HepG2 (cell line): ENCODE measurements around the gene EGFL8. TPM values are rescaled to one million over a fixed set of nuclear protein-coding genes. Genes with fewer than 3 reads are reported as not detected.

Experiments
- AKNA ChIP-seq: sonication (generic); formaldehyde crosslinking; IDR thresholded peaks from 2 replicates; pipeline ENCODE4 v1.4.0; 2020; ENCODE audit warnings: missing genetic modification reagents, borderline replicate concordance
- GATAD2A ChIP-seq: IDR thresholded peaks from 2 replicates; pipeline ENCODE4 v1.6.1; 2016
- HES4 ChIP-seq: sonication (generic); formaldehyde crosslinking; IDR thresholded peaks from 2 replicates; pipeline ENCODE4 v1.9.0; 2021; ENCODE audit warnings: mild to moderate bottlenecking, missing genetic modification reagents, borderline replicate concordance
- HIVEP1 ChIP-seq: sonication (generic); formaldehyde crosslinking; IDR thresholded peaks from 2 replicates; pipeline ENCODE4 v1.4.0; 2020; ENCODE audit warnings: mild to moderate bottlenecking, missing genetic modification reagents
- HMG20A ChIP-seq: IDR thresholded peaks from 2 replicates; pipeline ENCODE4 v1.6.1; 2016; ENCODE audit warnings: borderline replicate concordance
- HMG20B ChIP-seq: conservative IDR thresholded peaks from 2 replicates; pipeline ENCODE4 v1.6.1; 2016; ENCODE audit warnings: missing genetic modification reagents, missing compliant biosample characterization
- HNF4G ChIP-seq, 2 experiments: sonication (generic) in 1 of 2; formaldehyde crosslinking in 1 of 2; IDR thresholded peaks; 2 replicates each; pipeline versions ENCODE4 v1.4.0 to v1.6.1; 2011 to 2020; ENCODE audit warnings: borderline replicate concordance in 2 of 2, low read depth in 2 of 2, mild to moderate bottlenecking in 2 of 2, low read length in 1 of 2, missing genetic modification reagents in 1 of 2, moderate library complexity in 1 of 2
- KDM3A ChIP-seq: IDR thresholded peaks from 2 replicates; pipeline ENCODE4 v1.6.1; 2018; ENCODE audit warnings: low read depth, missing compliant biosample characterization
- KLF6 ChIP-seq: IDR thresholded peaks from 2 replicates; pipeline ENCODE4 v1.8.0; 2016; ENCODE audit warnings: missing biosample characterization, missing genetic modification reagents
- NFIB ChIP-seq: sonication (generic); formaldehyde crosslinking; IDR thresholded peaks from 2 replicates; pipeline ENCODE4 v1.9.0; 2021; ENCODE audit warnings: missing genetic modification reagents, mild to moderate bottlenecking, borderline replicate concordance
- NFIC ChIP-seq: IDR thresholded peaks from 2 replicates; pipeline ENCODE4 v1.6.1; 2012; ENCODE audit warnings: mild to moderate bottlenecking, low read length, inconsistent platforms
- POLR2A ChIP-seq, 2 experiments: IDR thresholded peaks; 2 replicates each; pipeline ENCODE4 v1.6.1; 2011; ENCODE audit warnings: low read depth in 2 of 2, low read length in 2 of 2, mild to moderate bottlenecking in 1 of 2, moderate library complexity in 1 of 2; ENCODE audit not compliant: insufficient read depth in 1 of 2
- RFXAP ChIP-seq: sonication (generic); formaldehyde crosslinking; IDR thresholded peaks from 2 replicates; pipeline ENCODE4 v1.4.0; 2020; ENCODE audit warnings: missing genetic modification reagents, borderline replicate concordance
- SAFB2 ChIP-seq: sonication (generic); formaldehyde crosslinking; IDR thresholded peaks from 2 replicates; pipeline ENCODE4 v1.5.1; 2020; ENCODE audit warnings: missing genetic modification reagents, low read depth, mild to moderate bottlenecking, borderline replicate concordance
- SALL1 ChIP-seq: sonication (generic); formaldehyde crosslinking; IDR thresholded peaks from 2 replicates; pipeline ENCODE4 v1.8.0; 2022; ENCODE audit warnings: mild to moderate bottlenecking, missing genetic modification reagents
- TAF15 ChIP-seq: fragments of 200-400 bp; formaldehyde crosslinking; IDR thresholded peaks from one replicate; pipeline ENCODE4 v1.6.1; 2018; ENCODE audit warnings: mild to moderate bottlenecking, low read depth, low read length; ENCODE audit not compliant: poor library complexity, severe bottlenecking
- TFE3 ChIP-seq: IDR thresholded peaks from 2 replicates; pipeline ENCODE4 v1.6.1; 2016
- TSC22D2 ChIP-seq: sonication (generic); formaldehyde crosslinking; IDR thresholded peaks from 2 replicates; pipeline ENCODE4 v1.5.1; 2020; ENCODE audit warnings: missing genetic modification reagents, mild to moderate bottlenecking, borderline replicate concordance
- ZNF12 ChIP-seq: sonication (generic); formaldehyde crosslinking; IDR thresholded peaks from 2 replicates; pipeline ENCODE4 v1.5.0; 2020; ENCODE audit warnings: missing genetic modification reagents
- ZNF230 ChIP-seq: sonication (generic); formaldehyde crosslinking; IDR thresholded peaks from 2 replicates; pipeline ENCODE4 v1.4.0; 2020; ENCODE audit warnings: mild to moderate bottlenecking, missing genetic modification reagents
- ZNF644 ChIP-seq: IDR thresholded peaks from 2 replicates; pipeline ENCODE4 v1.6.1; 2016; ENCODE audit warnings: low read depth
- ZNF670 ChIP-seq: sonication (generic); formaldehyde crosslinking; IDR thresholded peaks from 2 replicates; pipeline ENCODE4 v1.8.0; 2022; ENCODE audit warnings: mild to moderate bottlenecking, missing genetic modification reagents, borderline replicate concordance
- ZSCAN29 ChIP-seq: sonication (generic); formaldehyde crosslinking; conservative IDR thresholded peaks from 2 replicates; pipeline ENCODE4 v1.4.0; 2020; ENCODE audit warnings: mild to moderate bottlenecking, missing genetic modification reagents
- polyA plus RNA-seq, 8 experiments: library from polyadenylated mRNA; depleted of rRNA in 3 of 8; stranded (reverse) in 7 of 8; unstranded in 1 of 8; fragments of >200 nt; fragmentation: Illumina TruSeq in 4 of 8; extraction: Trizol in 4 of 8; gene quantifications; 2 replicates each; pipeline versions ENCODE4 v1.2.1 to v1.2.3, GENCODE V29; 2011 to 2016; ENCODE audit warnings: low read depth in 4 of 8, missing spikeins in 1 of 8, mixed read lengths in 1 of 8; ENCODE audit not compliant: insufficient read depth in 1 of 8
- total RNA-seq, 5 experiments: library from RNA; depleted of rRNA; stranded (reverse); fragments of >200 nt; fragmentation: Illumina TruSeq; extraction: Trizol; gene quantifications; 2 replicates each; pipeline ENCODE4 v1.2.3, GENCODE V29; 2016; ENCODE audit warnings: low read depth in 1 of 5

The EGFL8 gene
- total and polyA plus RNA-seq, 2 of the 13 experiments (the other 11 are each of a cell fraction or from before 2014, with no cell fraction given): 10.0 to 11.5 TPM

GRCh38 chr6:32190054-32190851, 25.9 kb downstream of the EGFL8 start, which contains the start of gene PBX2 (continued):
- TF ChIP-seq AKNA (CRISPR knock-in tag): no peak
- TF ChIP-seq HES4: no peak; the same call in 1 of the 2 replicates
- no peak; the same call in 1 of the 2 replicates for TF ChIP-seq HMG20B
- TF ChIP-seq GATAD2A (CRISPR knock-in tag): peak; percentile 54
- TF ChIP-seq HMG20A (CRISPR knock-in tag): no peak
- 0 out of 2 replicates have a peak, but pooled peaks have one; percentile 85 for TF ChIP-seq TSC22D2
- peak; percentile 72 for TF ChIP-seq SALL1
- peak in 1 of 2 experiments; percentile 45; a peak in 1 of 4 replicates for TF ChIP-seq POLR2A (IDR thresholded peaks at IDR 0.05; ENCODE audit: insufficient read depth in 1 of 2, low read depth in 2 of 2, low read length in 2 of 2)
- 0 out of 2 replicates have a peak, but pooled peaks have one; percentile 35 for TF ChIP-seq KLF6 (CRISPR knock-in tag)
- no peak for TF ChIP-seq TAF15
- TF ChIP-seq KDM3A (CRISPR knock-in tag): no peak
- TF ChIP-seq HNF4G (IDR thresholded peaks at IDR 0.05; ENCODE audit: borderline replicate concordance, low read depth, low read length): no peak
- TF ChIP-seq HNF4G (CRISPR knock-in tag; IDR thresholded peaks at IDR 0.05; ENCODE audit: borderline replicate concordance, low read depth): no peak; the same call in 1 of the 2 replicates
- TF ChIP-seq NFIB: no peak
- TF ChIP-seq ZSCAN29 (CRISPR knock-in tag): no peak
- no peak for TF ChIP-seq ZNF644 (CRISPR knock-in tag)
- TF ChIP-seq SAFB2 (CRISPR knock-in tag): no peak
- TF ChIP-seq TFE3 (CRISPR knock-in tag): 0 out of 2 replicates have a peak, but pooled peaks have one; percentile 24
- no peak for TF ChIP-seq ZNF12 (CRISPR knock-in tag)
- 0 out of 2 replicates have a peak, but pooled peaks have one; percentile 32 for TF ChIP-seq HIVEP1 (CRISPR knock-in tag)
- TF ChIP-seq ZNF670 (CRISPR knock-in tag): 0 out of 2 replicates have a peak, but pooled peaks have one; percentile 23
- TF ChIP-seq ZNF230: peak; percentile 39; the same call in 1 of the 2 replicates
- TF ChIP-seq RFXAP (CRISPR knock-in tag): 0 out of 2 replicates have a peak, but pooled peaks have one; percentile 30
- TF ChIP-seq NFIC: no peak
